Dermis microvascular lymphatic vessel endothelial cell (primary cell): ENCODE results near the gene FDXACB1. TPM values are rescaled to one million over a fixed set of nuclear protein-coding genes. Genes with fewer than 3 reads are reported as not detected.

Experiments used
- DNase-seq, 2 donors: peaks; one replicate each; pipeline versions ENCODE4 v3.0.0 to v3.0.0-alpha.2; 2010; ENCODE audit warnings: low read depth in 2 of 2
- total RNA-seq: library from RNA; depleted of rRNA; stranded (reverse); fragments of >200 nt; gene quantifications from 2 replicates; pipeline ENCODE4 v1.2.1, GENCODE V29; 2014

The FDXACB1 gene
- total RNA-seq, 1 donor from 2014 or later = 1.3 TPM

DNA sequence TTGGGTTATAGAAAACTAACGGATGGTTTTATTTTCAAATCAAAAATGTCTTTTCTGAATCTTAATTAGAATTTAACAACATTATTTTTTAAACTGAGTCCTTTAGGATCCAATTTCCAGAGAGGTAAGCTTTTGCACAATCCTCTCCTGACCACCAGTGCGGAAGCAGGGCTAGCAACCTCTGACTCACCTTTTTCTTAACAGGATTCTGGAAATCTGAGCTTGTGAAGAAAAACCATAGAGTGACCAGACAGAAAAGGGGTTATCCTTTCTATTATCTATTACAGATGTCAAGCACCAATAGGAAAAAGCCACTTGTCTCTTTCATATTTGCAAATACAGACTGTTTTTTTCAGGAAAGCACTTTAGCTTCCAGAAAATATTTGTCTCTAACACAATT lies 32.9 kb downstream of the FDXACB1 start:
- DNase-seq = peak in 1 of 2 donors; percentile 47

- DNase-seq = peak in 1 of 2 donors; percentile 23
Measured at GRCh38 chr11:111845276-111846028, 33.5 kb downstream of the FDXACB1 start.

DNA sequence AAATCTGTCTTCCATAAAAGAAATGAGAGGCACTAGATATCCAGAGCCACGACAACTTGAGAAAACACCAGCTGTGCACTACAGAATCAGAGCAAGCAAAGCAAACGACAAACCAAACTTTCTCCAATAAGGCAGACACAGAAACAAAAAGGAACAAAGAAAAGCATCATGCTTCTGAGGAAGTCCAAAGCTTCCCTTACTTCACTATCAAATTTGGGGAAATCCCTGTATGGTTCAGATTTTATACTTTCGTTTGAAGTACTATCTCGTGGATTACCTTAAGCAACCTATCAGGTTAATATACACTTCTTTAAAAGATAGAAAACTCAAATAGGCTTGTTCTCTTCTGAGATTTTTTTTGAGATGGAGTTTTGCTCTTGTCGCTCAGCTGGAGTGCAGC lies 35.3 kb downstream of the FDXACB1 start:
- DNase-seq = no peak

DNA sequence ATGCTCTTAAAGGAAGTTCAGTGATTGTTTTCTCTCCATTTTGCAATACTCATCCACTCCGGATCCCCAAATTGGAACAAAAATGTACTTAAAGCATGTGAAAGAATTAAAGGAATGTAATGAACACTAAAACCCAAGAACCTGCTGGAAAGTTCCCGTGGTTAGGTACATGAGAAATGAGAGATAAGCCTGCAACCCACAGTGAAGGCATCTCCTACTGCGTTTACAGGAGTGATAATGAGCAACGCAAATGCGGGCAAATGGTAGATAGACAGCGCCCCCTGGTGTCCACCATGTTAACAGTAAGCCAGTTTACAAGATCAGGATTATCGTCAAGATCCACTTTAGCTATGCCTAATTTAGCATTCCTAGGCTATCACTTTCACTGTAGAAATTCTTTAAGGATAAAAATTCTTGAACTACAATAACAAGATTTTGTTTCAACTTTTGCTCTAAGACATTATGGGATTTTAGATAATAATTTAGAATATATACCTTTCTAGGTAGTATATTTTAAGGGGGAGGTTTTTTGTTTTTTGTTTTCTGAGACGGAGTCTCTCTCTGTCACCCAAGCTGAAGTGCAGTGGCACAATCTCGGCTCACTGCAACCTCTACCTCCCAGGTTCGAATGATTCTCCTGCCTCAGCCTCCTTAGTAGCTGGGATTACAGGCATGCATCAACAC lies 37.5 kb downstream of the FDXACB1 start:
- DNase-seq = peak; percentile 78 to 86

- no peak for DNase-seq
Measured at GRCh38 chr11:111840143-111840542, 38.8 kb downstream of the FDXACB1 start.

DNA sequence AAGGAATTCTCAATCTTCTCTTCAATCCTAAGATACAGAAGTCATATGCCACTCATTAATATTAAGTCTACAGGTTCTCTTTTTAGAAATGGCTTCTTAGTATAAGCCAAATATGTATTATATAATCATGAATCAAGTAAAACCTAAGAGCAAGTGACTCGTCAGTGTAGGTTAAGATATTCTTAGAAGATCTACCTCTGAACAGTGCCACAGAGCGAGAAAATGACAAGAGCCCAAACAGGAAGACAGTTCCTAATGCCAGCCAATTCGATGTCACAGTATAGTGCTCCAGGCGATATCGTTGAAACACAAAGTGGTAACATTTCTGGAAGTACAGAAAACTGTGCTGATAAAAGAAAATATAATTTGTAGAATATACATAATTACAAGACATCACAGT lies 40.9 kb downstream of the FDXACB1 start:
- no peak for DNase-seq

DNA sequence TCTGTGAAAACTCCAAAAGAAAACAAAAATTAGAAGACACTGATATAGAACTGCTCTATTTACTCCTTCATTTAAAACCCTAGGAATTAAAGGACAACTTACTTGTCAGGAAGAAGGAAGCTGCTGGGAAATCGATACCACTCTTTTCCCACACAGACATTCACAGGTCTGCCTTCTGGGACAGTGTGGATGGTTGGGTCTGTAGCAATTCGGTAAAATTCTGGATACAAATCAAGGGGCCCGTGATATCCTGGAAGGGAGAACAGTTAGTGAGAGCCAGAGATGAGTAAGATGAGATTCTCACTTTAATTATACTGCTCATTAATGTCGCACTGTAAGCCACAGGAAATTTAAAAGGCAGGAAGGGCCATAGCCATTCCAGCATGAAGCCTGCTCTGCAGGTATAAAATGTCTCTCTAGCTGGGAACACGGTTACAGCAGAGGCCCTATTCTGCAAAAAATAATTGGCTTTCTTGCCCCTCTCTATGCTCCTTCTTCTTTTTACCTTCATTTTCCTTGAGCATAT lies 41.5 kb downstream of the FDXACB1 start:
- DNase-seq = no peak

- DNase-seq = no peak
Measured at GRCh38 chr11:111836721-111837120, 42.2 kb downstream of the FDXACB1 start.

DNA sequence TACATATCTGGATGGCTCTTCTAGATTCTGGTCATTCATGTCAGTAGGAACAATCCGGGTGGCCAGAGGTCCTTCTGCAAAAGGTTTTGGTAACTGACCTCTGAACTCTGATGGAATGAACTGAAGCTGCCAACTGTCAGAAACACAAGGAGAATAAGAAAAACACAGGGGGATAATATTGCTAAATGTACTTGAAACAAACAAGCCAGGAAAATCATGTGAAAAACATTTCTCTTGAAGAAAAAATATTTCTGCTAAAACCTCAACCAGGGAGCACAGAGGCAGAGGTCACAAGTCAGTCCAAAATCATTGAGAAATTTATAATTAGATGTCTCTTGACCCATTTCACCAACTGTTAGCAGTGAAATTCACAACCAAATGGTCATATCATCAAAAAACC lies 42.8 kb downstream of the FDXACB1 start:
- no peak for DNase-seq

DNA sequence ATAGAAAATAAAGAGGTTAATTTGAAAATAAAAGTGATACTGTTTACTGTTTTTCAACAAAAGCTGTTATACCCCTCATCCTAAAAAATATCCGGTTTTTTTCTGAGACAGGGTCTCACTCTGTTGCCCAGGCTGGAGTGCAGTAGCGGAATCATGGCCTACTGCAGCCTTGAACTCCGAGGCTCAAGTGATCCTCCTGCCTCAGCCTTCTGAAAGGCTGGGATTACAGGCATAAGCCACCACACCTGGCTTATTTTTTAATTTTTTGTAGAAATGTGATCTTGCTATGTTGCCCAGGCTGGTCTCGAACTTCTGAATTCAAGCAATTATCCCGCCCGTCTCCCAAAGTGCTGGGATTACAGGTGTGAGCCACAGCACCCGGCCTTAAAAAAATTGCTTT lies 43.3 kb downstream of the FDXACB1 start:
- DNase-seq = no peak

- no peak for DNase-seq
Measured at GRCh38 chr11:111834432-111835163, 44.4 kb downstream of the FDXACB1 start.

DNA sequence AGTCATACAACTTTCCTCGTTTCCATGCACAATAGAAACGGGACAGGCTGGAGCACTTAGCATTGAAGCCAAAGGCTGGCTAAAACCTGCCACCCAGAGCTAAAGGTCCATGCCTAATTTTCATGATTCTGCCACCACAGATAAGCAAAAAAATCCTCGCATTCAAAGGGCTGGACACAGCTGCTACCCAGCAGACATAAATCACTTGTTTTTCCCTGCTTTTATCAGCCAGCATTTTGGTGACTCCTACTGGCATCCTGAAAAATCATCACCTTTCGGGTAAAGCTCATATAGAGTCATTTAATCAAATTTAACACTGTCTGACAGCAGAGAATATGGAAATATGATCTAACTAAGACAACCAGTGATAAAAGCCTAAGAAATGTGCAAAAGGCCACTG lies 45.4 kb downstream of the FDXACB1 start:
- peak; percentile 44 to 63 for DNase-seq

GRCh38 chr11:111829185-111829968 lies 49.6 kb downstream of the FDXACB1 start:
- DNase-seq = no peak

GRCh38 chr11:111826322-111826950 lies 52.5 kb downstream of the FDXACB1 start:
- no peak for DNase-seq

Other genes with a start within 250 kb of the FDXACB1 start
- 29.0 and 31.5 TPM in 2 replicates for gene PPP2R1B, start 112.8 kb downstream of the FDXACB1 start, total RNA-seq
- 19.5 and 20.7 TPM in 2 replicates for gene ALG9, start 7.6 kb downstream of the FDXACB1 start, total RNA-seq
- gene CFAP68, start 376 bp upstream of the FDXACB1 start, total RNA-seq = 4.1 and 5.1 TPM in 2 replicates
- gene CRYAB, start 32.6 kb upstream of the FDXACB1 start, total RNA-seq = 0.13 TPM in 2 replicates
- gene HSPB2, start 33.6 kb upstream of the FDXACB1 start, total RNA-seq = not detected in 2 replicates
- 0.13 and 0.39 TPM in 2 replicates for gene C11orf52, start 39.7 kb upstream of the FDXACB1 start, total RNA-seq
- gene DIXDC1, start 58.2 kb upstream of the FDXACB1 start, total RNA-seq = 5.7 and 5.9 TPM in 2 replicates
- 22.8 and 30.0 TPM in 2 replicates for gene DLAT, start 146.2 kb upstream of the FDXACB1 start, total RNA-seq
- gene PIH1D2, start 194.9 kb upstream of the FDXACB1 start, total RNA-seq = 0.51 and 1.2 TPM in 2 replicates
- 12.6 and 13.9 TPM in 2 replicates for gene NKAPD1, start 195.1 kb upstream of the FDXACB1 start, total RNA-seq
- gene TIMM8B, start 207.6 kb upstream of the FDXACB1 start, total RNA-seq = 69.8 and 111 TPM in 2 replicates
- 179 and 235 TPM in 2 replicates for gene SDHD, start 207.7 kb upstream of the FDXACB1 start, total RNA-seq